ENCODE data around the gene MAGI3.
"Not testable (repeated sequence)": the region's sequence is repeated elsewhere in the genome, so short reads cannot be mapped to it uniquely, and the experiment has no call there.

The MAGI3 gene

GRCh38 chr1:113416071-113416470 lies 25.8 kb downstream of the MAGI3 start:
- not testable (repeated sequence) for H3K9me3 ChIP-seq (ENCODE audit: insufficient read depth, low read depth, low read length); H3K18ac ChIP-seq (ENCODE audit: low read length); H3K4me1 ChIP-seq (ENCODE audit: control insufficient read depth in 1 of 2, insufficient read depth in 2 of 2, low read length in 2 of 2)

DNA sequence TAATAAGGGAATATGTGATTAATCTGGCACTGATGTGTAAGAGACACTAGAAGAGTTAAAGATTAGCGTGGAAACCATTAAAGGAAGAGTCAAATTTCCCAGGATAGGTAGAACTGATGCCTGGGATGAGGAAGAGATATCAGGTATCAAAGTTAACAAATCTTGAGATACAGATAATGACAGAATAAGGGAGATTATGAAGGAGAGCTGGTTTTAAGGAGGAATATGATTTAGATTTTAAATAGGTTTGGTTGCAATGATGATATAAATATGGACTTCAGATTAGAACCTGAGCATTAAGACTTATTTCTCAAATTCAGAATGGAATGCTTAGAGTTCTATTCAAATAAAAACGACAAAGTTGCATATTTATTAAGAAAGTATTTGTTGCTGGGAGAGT lies 26.2 kb downstream of the MAGI3 start:
- Histone ChIP-seq H2BK120ac (ENCODE audit: insufficient read depth, low read length, poor library complexity) (no peak overlapping the region), H3K4me3 (ENCODE audit: low read depth, low read length) (no peak overlapping the region), H3K4me1 (ENCODE audit: control insufficient read depth in 1 of 2, insufficient read depth in 2 of 2, low read length in 2 of 2) (no peaks in the 10 kb centered on the region), H3K36me3 (ENCODE audit: control insufficient read depth in 1 of 2, insufficient read depth in 2 of 2, low read length in 2 of 2) (no peaks in the 10 kb centered on the region), H4K91ac (ENCODE audit: low read depth, low read length) (no peak overlapping the region), H4K8ac (ENCODE audit: low read depth, low read length) (no peak overlapping the region), H3K4me2 (ENCODE audit: low read length) (no peak overlapping the region), H4K12ac (ENCODE audit: low read depth, low read length) (no peak overlapping the region), H3K4ac (ENCODE audit: low read depth, low read length) (no peak overlapping the region), H3K27ac (ENCODE audit: low read depth, low read length) (no peak overlapping the region), H2BK12ac (ENCODE audit: low read length) (no peak overlapping the region), H3K14ac (ENCODE audit: low read length) (no peak overlapping the region), H2AK5ac (ENCODE audit: low read length) (no peak overlapping the region), H3K18ac (ENCODE audit: low read length) (no peak overlapping the region), H3K27me3 (ENCODE audit: insufficient read depth, low read length) (no peaks in the 10 kb centered on the region), H3K79me2 (ENCODE audit: control insufficient read depth, insufficient read depth, low read length, poor library complexity) (no peaks in the 10 kb centered on the region), H3K9me3 (ENCODE audit: insufficient read depth, low read depth, low read length) (no peaks in the 10 kb centered on the region), H3K23ac (ENCODE audit: low read length) (no peak overlapping the region), H2AFZ (ENCODE audit: insufficient read depth, low read length, poor library complexity) (no peak overlapping the region), H2BK5ac (ENCODE audit: low read depth, low read length, poor library complexity) (no peak overlapping the region), H3K9ac (ENCODE audit: low read length) (no peak overlapping the region), H3K79me1 (ENCODE audit: low read length) (no peaks in the 10 kb centered on the region)
- DNase-seq, result peak in 1 of 2 donors; percentile 43
- no CpG with 5 or more reads among the region's 2 CpGs for WGBS (ENCODE audit: extremely low coverage, insufficient coverage, insufficient read length)

More at GRCh38 chr1:113416071-113416470, 25.8 kb downstream of the MAGI3 start:
- not testable (repeated sequence) for H4K8ac ChIP-seq (ENCODE audit: low read depth, low read length); H3K14ac ChIP-seq (ENCODE audit: low read length); H3K79me2 ChIP-seq (ENCODE audit: control insufficient read depth, insufficient read depth, low read length, poor library complexity); H3K23ac ChIP-seq (ENCODE audit: low read length); H3K27ac ChIP-seq (ENCODE audit: low read depth, low read length); H2BK12ac ChIP-seq (ENCODE audit: low read length); H3K4me2 ChIP-seq (ENCODE audit: low read length); H4K12ac ChIP-seq (ENCODE audit: low read depth, low read length); H3K9ac ChIP-seq (ENCODE audit: low read length); H4K91ac ChIP-seq (ENCODE audit: low read depth, low read length); H3K27me3 ChIP-seq (ENCODE audit: insufficient read depth, low read length); H2AFZ ChIP-seq (ENCODE audit: insufficient read depth, low read length, poor library complexity); H2BK120ac ChIP-seq (ENCODE audit: insufficient read depth, low read length, poor library complexity); DNase-seq; H3K4me3 ChIP-seq (ENCODE audit: low read depth, low read length); H3K36me3 ChIP-seq (ENCODE audit: control insufficient read depth in 1 of 2, insufficient read depth in 2 of 2, low read length in 2 of 2); H2BK5ac ChIP-seq (ENCODE audit: low read depth, low read length, poor library complexity); H3K79me1 ChIP-seq (ENCODE audit: low read length); H3K4ac ChIP-seq (ENCODE audit: low read depth, low read length); H2AK5ac ChIP-seq (ENCODE audit: low read length)

DNA sequence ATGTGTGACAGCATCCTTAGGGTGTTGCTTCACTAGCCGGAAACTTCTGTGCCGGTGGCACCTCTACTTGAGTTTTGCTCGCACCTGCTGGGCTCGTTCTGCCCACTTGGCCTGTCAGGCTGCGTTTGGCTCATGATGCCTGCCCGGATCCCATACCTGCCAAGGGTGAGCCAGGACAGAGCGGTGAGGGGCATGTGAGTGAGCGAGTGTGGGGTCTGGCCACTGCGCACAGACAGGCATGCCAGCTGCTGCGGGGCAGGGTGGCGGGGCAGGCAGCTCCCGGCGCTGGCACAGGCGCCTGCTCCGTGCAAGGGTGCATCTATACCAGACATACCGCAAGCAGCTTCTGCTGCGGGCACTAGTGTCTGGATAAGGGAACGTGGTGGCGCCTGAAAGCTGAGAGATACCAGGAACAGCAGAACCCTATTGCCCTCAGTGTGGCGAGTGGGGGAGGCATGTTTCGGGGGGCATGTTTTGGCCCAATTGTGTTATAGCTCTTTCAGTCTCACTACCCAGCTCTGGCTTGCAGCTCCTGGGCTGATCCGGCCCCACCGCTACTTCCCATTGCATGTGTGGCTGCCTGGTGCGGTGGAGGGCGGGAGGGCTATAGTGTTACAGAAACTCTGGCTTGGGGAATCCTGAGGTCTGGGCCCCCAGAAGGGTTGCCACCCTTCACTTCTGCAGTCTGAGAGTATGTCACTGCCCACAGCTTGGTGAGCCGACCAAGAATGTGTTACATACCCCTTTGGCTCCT lies 32.2 kb downstream of the MAGI3 start:
- Histone ChIP-seq H3K79me2 (ENCODE audit: control insufficient read depth, insufficient read depth, low read length, poor library complexity) (no peaks in the 10 kb centered on the region), H4K8ac (ENCODE audit: low read depth, low read length) (no peak overlapping the region), H4K91ac (ENCODE audit: low read depth, low read length) (no peak overlapping the region), H3K4me3 (ENCODE audit: low read depth, low read length) (no peak overlapping the region), H3K79me1 (ENCODE audit: low read length) (no peaks in the 10 kb centered on the region), H3K4me1 (ENCODE audit: control insufficient read depth in 1 of 2, insufficient read depth in 2 of 2, low read length in 2 of 2) (no peaks in the 10 kb centered on the region), H2AK5ac (ENCODE audit: low read length) (no peak overlapping the region), H2AFZ (ENCODE audit: insufficient read depth, low read length, poor library complexity) (no peak overlapping the region), H2BK12ac (ENCODE audit: low read length) (no peak overlapping the region), H3K27ac (ENCODE audit: low read depth, low read length) (no peak overlapping the region), H3K4me2 (ENCODE audit: low read length) (no peak overlapping the region), H3K36me3 (ENCODE audit: control insufficient read depth in 1 of 2, insufficient read depth in 2 of 2, low read length in 2 of 2) (no peaks in the 10 kb centered on the region), H3K9me3 (ENCODE audit: insufficient read depth, low read depth, low read length) (peaks cover 5% of the 10 kb centered on the region), H3K4ac (ENCODE audit: low read depth, low read length) (peak overlapping the region; percentile 17), H3K23ac (ENCODE audit: low read length) (no peak overlapping the region), H3K9ac (ENCODE audit: low read length) (no peak overlapping the region), H2BK120ac (ENCODE audit: insufficient read depth, low read length, poor library complexity) (no peak overlapping the region), H3K14ac (ENCODE audit: low read length) (no peak overlapping the region), H3K18ac (ENCODE audit: low read length) (no peak overlapping the region), H4K12ac (ENCODE audit: low read depth, low read length) (no peak overlapping the region), H2BK5ac (ENCODE audit: low read depth, low read length, poor library complexity) (no peak overlapping the region), H3K27me3 (ENCODE audit: insufficient read depth, low read length) (no peaks in the 10 kb centered on the region)
- WGBS (ENCODE audit: extremely low coverage, insufficient coverage, insufficient read length), result no CpG with 5 or more reads among the region's 26 CpGs
- no peak for DNase-seq

DNA sequence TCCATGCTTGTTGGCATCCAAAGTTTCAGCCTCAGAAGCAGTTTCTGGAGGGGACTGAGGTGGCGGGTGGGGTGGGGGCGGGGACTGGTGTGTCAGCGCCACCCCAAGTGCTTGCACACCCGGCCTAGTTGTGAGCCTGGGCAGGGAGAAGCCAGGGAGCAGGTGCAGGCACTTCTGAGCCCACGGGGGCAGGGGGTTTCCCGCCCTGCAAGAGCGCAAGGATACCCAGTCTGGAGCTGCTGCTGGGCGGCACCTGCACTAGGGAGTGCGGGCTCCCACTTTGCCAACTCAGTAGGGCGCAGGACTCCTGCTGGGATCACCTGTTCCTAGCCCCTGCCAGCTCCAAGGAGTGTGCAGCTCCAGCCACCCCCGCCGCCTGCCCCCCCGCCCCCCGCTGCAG lies 33.5 kb downstream of the MAGI3 start:
- Histone ChIP-seq H3K14ac (ENCODE audit: low read length) (no peak overlapping the region), H3K23ac (ENCODE audit: low read length) (no peak overlapping the region), H3K27ac (ENCODE audit: low read depth, low read length) (no peak overlapping the region), H2AFZ (ENCODE audit: insufficient read depth, low read length, poor library complexity) (no peak overlapping the region), H4K12ac (ENCODE audit: low read depth, low read length) (no peak overlapping the region), H4K91ac (ENCODE audit: low read depth, low read length) (no peak overlapping the region), H3K79me1 (ENCODE audit: low read length) (no peaks in the 10 kb centered on the region), H2BK120ac (ENCODE audit: insufficient read depth, low read length, poor library complexity) (no peak overlapping the region), H2BK12ac (ENCODE audit: low read length) (no peak overlapping the region), H3K36me3 (ENCODE audit: control insufficient read depth in 1 of 2, insufficient read depth in 2 of 2, low read length in 2 of 2) (no peaks in the 10 kb centered on the region), H2BK5ac (ENCODE audit: low read depth, low read length, poor library complexity) (no peak overlapping the region), H3K79me2 (ENCODE audit: control insufficient read depth, insufficient read depth, low read length, poor library complexity) (no peaks in the 10 kb centered on the region), H4K8ac (ENCODE audit: low read depth, low read length) (no peak overlapping the region), H3K4me2 (ENCODE audit: low read length) (no peak overlapping the region), H3K4me3 (ENCODE audit: low read depth, low read length) (no peak overlapping the region), H3K27me3 (ENCODE audit: insufficient read depth, low read length) (no peaks in the 10 kb centered on the region), H3K4ac (ENCODE audit: low read depth, low read length) (no peak overlapping the region), H3K18ac (ENCODE audit: low read length) (no peak overlapping the region), H3K4me1 (ENCODE audit: control insufficient read depth in 1 of 2, insufficient read depth in 2 of 2, low read length in 2 of 2) (no peaks in the 10 kb centered on the region), H3K9ac (ENCODE audit: low read length) (no peak overlapping the region), H2AK5ac (ENCODE audit: low read length) (no peak overlapping the region), H3K9me3 (ENCODE audit: insufficient read depth, low read depth, low read length) (peaks cover 5% of the 10 kb centered on the region)
- no peak for DNase-seq
- no CpG with 5 or more reads among the region's 14 CpGs for WGBS (ENCODE audit: extremely low coverage, insufficient coverage, insufficient read length)

Measured in trophoblast cell (in vitro differentiated cells and primary cell).